HFFc6 (cell line): ENCODE measurements around the gene HBG1. TPM values are rescaled to one million over a fixed set of nuclear protein-coding genes. Genes with fewer than 3 reads are reported as not detected.
"Not testable (repeated sequence)": the region's sequence is repeated elsewhere in the genome, so short reads cannot be mapped to it uniquely, and the experiment has no call there.

Experiments
- DNase-seq: peaks from one replicate; pipeline ENCODE4 v3.0.0-alpha.2; 2018
- H3K27ac Mint-ChIP-seq: 2 replicates; pipeline ENCODE4 v1.8.0; 2020; ENCODE audit warnings: mild to moderate bottlenecking, mixed read lengths
- H3K27me3 Mint-ChIP-seq: 2 replicates; pipeline ENCODE4 v1.8.0; 2021; ENCODE audit warnings: mild to moderate bottlenecking, moderate library complexity, mixed read lengths; ENCODE audit not compliant: insufficient read depth
- H3K36me3 Mint-ChIP-seq: 2 replicates; pipeline ENCODE4 v1.8.0; 2021; ENCODE audit warnings: low read depth, mixed read lengths
- H3K4me1 Mint-ChIP-seq: 2 replicates; pipeline ENCODE4 v1.8.0; 2020; ENCODE audit warnings: low read depth, mixed read lengths
- H3K4me3 Mint-ChIP-seq: 2 replicates; pipeline ENCODE4 v1.8.0; 2020; ENCODE audit warnings: mild to moderate bottlenecking, moderate library complexity, mixed read lengths
- H3K9me3 Mint-ChIP-seq: 2 replicates; pipeline ENCODE4 v1.8.0; 2020; ENCODE audit warnings: mild to moderate bottlenecking, mixed read lengths
- total RNA-seq, 6 experiments: library from RNA; stranded (reverse); fragmentation: NEBNext Ultra II Directional; extraction: Animal tissue kit (Norgen Biotek cat#: 25700); gene quantifications; 2 replicates in 1 of 6; 3 replicates in 5 of 6; pipeline ENCODE4 v1.2.3, GENCODE V29; 2021
- TF ChIP-seq, protein P1 (sequence below): fragments of 200-600 bp; sonication (generic); IDR thresholded peaks from 2 replicates; pipeline ENCODE4 v1.5.0; 2021; ENCODE audit warnings: antibody characterized with exemption, mild to moderate bottlenecking

HBG1 gene
- total RNA-seq, 6 experiments from 2014 or later = not detected

DNA sequence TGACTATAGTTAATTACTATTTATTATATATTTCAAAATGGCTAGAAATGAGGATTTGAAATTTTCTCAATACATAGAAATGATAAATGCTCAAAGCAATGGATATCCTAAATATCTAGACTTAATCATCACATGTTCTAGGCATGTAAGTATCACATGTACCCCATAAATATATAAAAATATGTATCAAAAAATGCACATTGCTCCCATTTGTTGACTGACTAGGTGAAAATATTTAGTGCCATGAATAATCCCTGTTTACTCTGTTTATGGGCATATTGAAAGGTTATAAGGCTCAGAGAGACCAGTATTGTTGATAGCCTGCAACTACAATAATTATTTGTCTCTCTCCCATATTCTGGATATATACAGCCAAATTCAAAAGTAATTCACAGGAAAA lies 17.0 kb upstream of the HBG1 start:
- H3K27ac Mint-ChIP-seq = no peak overlapping the region
- H3K27me3 Mint-ChIP-seq = no peaks in the 10 kb centered on the region; the same call in 1 of the 2 replicates
- DNase-seq = no peak
- no peak overlapping the region for H3K4me3 Mint-ChIP-seq
- no peaks in the 10 kb centered on the region for H3K9me3 Mint-ChIP-seq
- no peaks in the 10 kb centered on the region for H3K36me3 Mint-ChIP-seq
- H3K4me1 Mint-ChIP-seq = no peaks in the 10 kb centered on the region
- TF ChIP-seq, protein P1, sequence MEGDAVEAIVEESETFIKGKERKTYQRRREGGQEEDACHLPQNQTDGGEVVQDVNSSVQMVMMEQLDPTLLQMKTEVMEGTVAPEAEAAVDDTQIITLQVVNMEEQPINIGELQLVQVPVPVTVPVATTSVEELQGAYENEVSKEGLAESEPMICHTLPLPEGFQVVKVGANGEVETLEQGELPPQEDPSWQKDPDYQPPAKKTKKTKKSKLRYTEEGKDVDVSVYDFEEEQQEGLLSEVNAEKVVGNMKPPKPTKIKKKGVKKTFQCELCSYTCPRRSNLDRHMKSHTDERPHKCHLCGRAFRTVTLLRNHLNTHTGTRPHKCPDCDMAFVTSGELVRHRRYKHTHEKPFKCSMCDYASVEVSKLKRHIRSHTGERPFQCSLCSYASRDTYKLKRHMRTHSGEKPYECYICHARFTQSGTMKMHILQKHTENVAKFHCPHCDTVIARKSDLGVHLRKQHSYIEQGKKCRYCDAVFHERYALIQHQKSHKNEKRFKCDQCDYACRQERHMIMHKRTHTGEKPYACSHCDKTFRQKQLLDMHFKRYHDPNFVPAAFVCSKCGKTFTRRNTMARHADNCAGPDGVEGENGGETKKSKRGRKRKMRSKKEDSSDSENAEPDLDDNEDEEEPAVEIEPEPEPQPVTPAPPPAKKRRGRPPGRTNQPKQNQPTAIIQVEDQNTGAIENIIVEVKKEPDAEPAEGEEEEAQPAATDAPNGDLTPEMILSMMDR = no peak

DNA sequence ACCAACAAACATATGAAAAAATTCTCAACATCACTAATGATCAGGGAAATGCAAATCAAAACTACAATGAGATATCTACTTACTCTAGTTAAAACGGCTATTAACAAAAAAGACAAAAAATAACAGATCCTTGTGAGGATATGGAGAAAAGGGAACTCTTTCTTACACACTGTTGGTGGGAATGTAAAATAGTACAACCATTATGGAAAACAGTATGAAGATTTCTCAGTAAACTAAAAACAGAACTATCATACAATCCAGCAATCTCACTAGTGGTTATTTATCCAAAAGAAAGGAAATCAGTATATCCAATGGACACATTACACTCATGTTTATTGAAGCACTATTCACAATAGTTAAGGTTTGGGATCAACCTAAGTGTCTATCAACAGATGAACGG lies 16.2 kb upstream of the HBG1 start:
- no peaks in the 10 kb centered on the region; the same call in 1 of the 2 replicates for H3K27me3 Mint-ChIP-seq
- no peaks in the 10 kb centered on the region for H3K9me3 Mint-ChIP-seq
- no peaks in the 10 kb centered on the region for H3K4me1 Mint-ChIP-seq
- H3K4me3 Mint-ChIP-seq = no peak overlapping the region
- H3K36me3 Mint-ChIP-seq = no peaks in the 10 kb centered on the region
- TF ChIP-seq, protein P1 = no peak
- H3K27ac Mint-ChIP-seq = no peak overlapping the region
- no peak for DNase-seq

DNA sequence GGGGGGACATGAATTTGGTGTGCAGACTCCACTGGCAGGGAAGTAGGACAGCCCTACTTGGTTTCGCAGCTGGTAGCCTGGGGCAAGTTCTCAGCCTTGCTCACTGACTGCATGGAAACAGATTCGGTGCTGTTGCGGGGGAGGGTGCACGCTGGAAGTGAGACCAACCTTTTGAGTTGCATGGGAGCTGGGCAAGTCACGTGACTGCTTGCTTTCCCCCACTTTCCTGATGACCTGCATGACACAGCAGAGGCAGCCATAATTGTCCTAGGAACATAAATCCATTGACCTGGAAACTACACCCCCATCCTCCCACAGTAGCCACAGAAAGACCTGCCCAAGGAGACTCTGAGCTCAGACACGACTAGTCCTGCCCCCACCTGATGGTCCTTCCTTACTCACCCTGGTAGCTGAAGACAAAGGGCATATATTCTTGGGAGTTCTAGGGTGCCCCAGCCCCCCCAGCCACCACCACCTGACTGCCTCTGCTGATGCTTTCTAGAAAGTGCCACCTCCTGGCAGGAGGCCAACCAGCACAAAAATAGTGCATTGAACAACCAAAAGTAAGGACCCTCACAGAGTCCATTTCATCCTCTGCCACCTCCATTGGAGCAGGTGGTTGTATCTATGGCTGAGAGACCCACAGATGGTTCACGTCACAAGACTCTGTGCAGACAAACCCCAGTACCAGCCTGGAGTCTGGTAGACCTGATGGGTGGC lies 9.0 kb upstream of the HBG1 start:
- DNase-seq = no peak
- no peak overlapping the region for H3K4me3 Mint-ChIP-seq
- no peak overlapping the region for H3K27ac Mint-ChIP-seq
- peaks cover 9% of the 10 kb centered on the region; the same call in 1 of the 2 replicates for H3K36me3 Mint-ChIP-seq
- H3K9me3 Mint-ChIP-seq = no peaks in the 10 kb centered on the region
- no peaks in the 10 kb centered on the region for H3K4me1 Mint-ChIP-seq
- no peaks in the 10 kb centered on the region; the same call in 1 of the 2 replicates for H3K27me3 Mint-ChIP-seq
- TF ChIP-seq, protein P1 = no peak

DNA sequence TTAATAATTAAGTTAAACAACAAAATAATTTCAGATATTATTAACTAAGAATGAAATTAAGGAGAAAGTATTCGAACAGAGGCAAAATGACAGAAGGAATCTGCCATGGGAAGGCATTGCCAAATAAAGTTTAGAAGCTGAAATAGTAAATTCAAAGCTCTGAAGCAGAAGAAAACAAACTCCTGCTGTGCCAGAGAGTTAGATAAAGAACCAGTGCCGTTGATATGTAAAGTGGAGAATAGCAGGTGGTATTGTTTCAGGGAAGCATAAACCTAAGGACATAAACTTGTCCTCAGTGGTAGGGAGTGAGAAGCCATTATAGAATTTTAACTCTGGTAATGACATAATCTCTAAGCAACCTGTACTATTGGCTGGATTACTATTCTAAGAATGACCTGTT lies 7.6 kb upstream of the HBG1 start:
- peaks cover 9% of the 10 kb centered on the region; the same call in 1 of the 2 replicates for H3K36me3 Mint-ChIP-seq
- peaks cover under 1% of the 10 kb centered on the region for H3K27me3 Mint-ChIP-seq
- TF ChIP-seq, protein P1 = no peak

DNA sequence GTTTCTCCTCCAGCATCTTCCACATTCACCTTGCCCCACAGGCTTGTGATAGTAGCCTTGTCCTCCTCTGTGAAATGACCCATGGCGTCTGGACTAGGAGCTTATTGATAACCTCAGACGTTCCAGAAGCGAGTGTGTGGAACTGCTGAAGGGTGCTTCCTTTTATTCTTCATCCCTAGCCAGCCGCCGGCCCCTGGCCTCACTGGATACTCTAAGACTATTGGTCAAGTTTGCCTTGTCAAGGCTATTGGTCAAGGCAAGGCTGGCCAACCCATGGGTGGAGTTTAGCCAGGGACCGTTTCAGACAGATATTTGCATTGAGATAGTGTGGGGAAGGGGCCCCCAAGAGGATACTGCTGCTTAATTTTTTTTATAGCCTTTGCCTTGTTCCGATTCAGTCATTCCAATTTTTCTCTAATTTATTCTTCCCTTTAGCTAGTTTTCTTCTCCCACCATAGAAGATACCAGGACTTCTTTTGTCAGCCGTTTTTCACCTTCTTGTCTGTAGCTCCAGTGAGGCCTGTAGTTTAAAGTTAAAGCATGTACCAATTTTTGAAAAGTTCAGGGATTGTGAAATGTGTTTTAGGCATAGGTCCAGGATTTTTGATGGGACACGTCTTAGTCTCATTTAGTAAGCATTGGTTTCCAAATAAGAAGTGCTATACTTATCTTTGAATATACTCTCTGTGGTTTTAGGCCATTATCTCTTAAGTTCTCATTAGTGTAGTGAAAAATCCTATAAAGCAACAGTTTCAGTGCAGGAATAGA lies 5.2 kb upstream of the HBG1 start, which contains the start of gene HBG2:
HBG2 (minus strand) TSS at position 136 of the 768 bp plus-strand sequence; CDS start at position 83, 53 bp downstream.
- not testable (repeated sequence) for H3K9me3 Mint-ChIP-seq, H3K36me3 Mint-ChIP-seq, H3K27me3 Mint-ChIP-seq, DNase-seq, H3K27ac Mint-ChIP-seq, H3K4me3 Mint-ChIP-seq
- peaks cover 11% of the 10 kb centered on the region; the same call in 1 of the 2 replicates for H3K4me1 Mint-ChIP-seq

More for the DNA sequence above, 7.6 kb upstream of the HBG1 start:
- H3K4me1 Mint-ChIP-seq = peaks cover 7% of the 10 kb centered on the region; the same call in 1 of the 2 replicates
- H3K4me3 Mint-ChIP-seq = no peak overlapping the region
- no peaks in the 10 kb centered on the region for H3K9me3 Mint-ChIP-seq
- DNase-seq = no peak
- H3K27ac Mint-ChIP-seq = no peak overlapping the region

DNA sequence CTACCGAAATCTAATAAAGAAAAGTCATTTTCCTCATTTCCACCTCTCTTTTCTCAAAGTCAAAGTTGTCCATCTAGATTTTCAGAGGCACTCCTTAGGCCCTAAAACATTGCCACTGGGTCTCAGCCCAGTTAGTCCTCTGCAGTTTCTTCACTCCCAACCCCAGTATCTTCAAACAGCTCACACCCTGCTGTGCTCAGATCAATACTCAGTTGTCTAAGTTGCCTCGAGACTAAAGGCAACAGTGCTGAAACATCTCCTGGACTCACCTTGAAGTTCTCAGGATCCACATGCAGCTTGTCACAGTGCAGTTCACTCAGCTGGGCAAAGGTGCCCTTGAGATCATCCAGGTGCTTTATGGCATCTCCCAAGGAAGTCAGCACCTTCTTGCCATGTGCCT lies 4.4 kb upstream of the HBG1 start:
- not testable (repeated sequence) for H3K27ac Mint-ChIP-seq, H3K36me3 Mint-ChIP-seq, DNase-seq, H3K9me3 Mint-ChIP-seq, H3K4me3 Mint-ChIP-seq, H3K27me3 Mint-ChIP-seq
- H3K4me1 Mint-ChIP-seq = peaks cover 11% of the 10 kb centered on the region; the same call in 1 of the 2 replicates

DNA sequence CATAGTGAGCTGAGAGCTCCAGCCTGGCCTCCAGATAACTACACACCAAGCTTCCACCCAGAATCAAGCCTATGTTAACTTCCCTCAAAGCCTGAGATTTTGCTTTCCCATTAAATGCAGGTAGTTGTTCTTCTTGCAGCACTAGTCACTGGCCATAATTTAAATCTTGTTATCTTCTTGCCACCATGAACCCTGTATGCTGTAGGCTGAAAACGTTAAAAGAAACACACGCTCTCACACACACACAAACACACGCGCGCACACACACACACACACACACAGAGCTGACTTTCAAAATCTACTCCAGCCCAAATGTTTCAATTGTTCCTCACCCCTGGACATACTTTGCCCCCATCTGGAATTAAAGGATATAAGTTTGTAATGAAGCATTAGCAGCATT lies 3.8 kb upstream of the HBG1 start:
- not testable (repeated sequence) for H3K4me3 Mint-ChIP-seq, H3K9me3 Mint-ChIP-seq, H3K27ac Mint-ChIP-seq, DNase-seq, H3K36me3 Mint-ChIP-seq, H3K27me3 Mint-ChIP-seq
- peaks cover 11% of the 10 kb centered on the region; the same call in 1 of the 2 replicates for H3K4me1 Mint-ChIP-seq
